ENCODE data around the gene OR8B8. TPM values are rescaled to one million over a fixed set of nuclear protein-coding genes. Genes with fewer than 3 reads are reported as not detected.
"Not testable (repeated sequence)": the region's sequence is repeated elsewhere in the genome, so short reads cannot be mapped to it uniquely, and the experiment has no call there.

The OR8B8 gene
- total RNA-seq, 1 donor: not detected

DNA sequence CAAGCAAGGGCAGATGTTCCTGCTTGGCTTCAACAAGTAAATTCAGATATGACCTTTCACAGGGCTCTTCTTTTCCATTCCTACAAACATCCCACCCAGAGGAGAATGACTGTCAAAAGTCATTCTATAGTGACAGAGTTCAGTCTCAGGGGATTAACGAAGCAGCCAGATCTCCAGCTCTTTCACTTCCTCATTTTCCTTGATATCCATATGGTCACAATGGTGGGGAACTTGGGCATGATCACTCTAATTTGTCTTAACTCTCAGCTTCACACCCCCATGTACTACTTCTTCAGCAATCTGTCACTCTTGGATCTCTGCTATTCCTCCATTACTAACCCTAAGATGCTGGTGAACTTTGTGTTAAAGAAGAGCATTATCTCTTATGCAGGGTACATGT lies 15.0 kb upstream of the OR8B8 start:
- H3K79me2 ChIP-seq (ENCODE audit: insufficient read depth, low read length): no peaks in the 10 kb centered on the region
- DNase-seq (ENCODE audit: insufficient read length, low spot score, missing footprints): no peak
- H3K4me2 ChIP-seq (ENCODE audit: insufficient read depth, low read length): no peak overlapping the region
- no peaks in the 10 kb centered on the region for H3K27me3 ChIP-seq (ENCODE audit: insufficient read depth, low read length)
- no peak for TF ChIP-seq CTCF (IDR thresholded peaks at IDR 0.05; ENCODE audit: extremely low read depth, low read depth, low read length)
- no peak overlapping the region for H2AFZ ChIP-seq (ENCODE audit: low read length)
- no peak overlapping the region for H3K4me3 ChIP-seq (ENCODE audit: insufficient read depth, low read length)
- H3K27ac ChIP-seq (ENCODE audit: low read depth, low read length): no peak overlapping the region
- H3K4me1 ChIP-seq (ENCODE audit: insufficient read depth, low read length): no peaks in the 10 kb centered on the region
- no peaks in the 10 kb centered on the region for H3K36me3 ChIP-seq (ENCODE audit: insufficient read depth, low read length)
- H3K9me3 ChIP-seq (ENCODE audit: low read depth, low read length): no peaks in the 10 kb centered on the region
- H4K20me1 ChIP-seq (ENCODE audit: insufficient read depth, low read length): no peaks in the 10 kb centered on the region

DNA sequence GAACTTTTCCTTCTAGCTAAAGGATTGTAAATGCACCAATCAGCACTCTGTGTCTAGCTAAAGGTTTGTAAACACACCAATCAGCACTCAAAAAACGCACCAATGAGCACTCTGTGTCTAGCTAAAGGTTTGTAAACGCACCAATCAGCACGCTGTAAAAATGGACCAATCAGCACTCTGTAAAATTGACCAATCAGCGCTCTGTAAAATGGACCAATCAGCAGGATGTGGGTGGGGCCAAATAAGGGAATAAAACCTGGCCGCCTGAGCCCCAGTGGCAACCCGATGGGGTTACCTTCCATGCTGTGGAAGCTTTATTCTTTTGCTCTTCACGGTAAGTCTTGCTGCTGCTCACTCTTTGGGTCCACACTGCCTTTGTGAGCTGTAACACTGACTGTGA lies 13.9 kb upstream of the OR8B8 start:
- H3K4me3 ChIP-seq (ENCODE audit: insufficient read depth, low read length); H3K36me3 ChIP-seq (ENCODE audit: insufficient read depth, low read length); H3K9me3 ChIP-seq (ENCODE audit: low read depth, low read length); H3K27ac ChIP-seq (ENCODE audit: low read depth, low read length); H3K4me2 ChIP-seq (ENCODE audit: insufficient read depth, low read length); H4K20me1 ChIP-seq (ENCODE audit: insufficient read depth, low read length); DNase-seq (ENCODE audit: insufficient read length, low spot score, missing footprints); H3K27me3 ChIP-seq (ENCODE audit: insufficient read depth, low read length); H3K79me2 ChIP-seq (ENCODE audit: insufficient read depth, low read length); H3K4me1 ChIP-seq (ENCODE audit: insufficient read depth, low read length); H2AFZ ChIP-seq (ENCODE audit: low read length): not testable (repeated sequence)

DNA sequence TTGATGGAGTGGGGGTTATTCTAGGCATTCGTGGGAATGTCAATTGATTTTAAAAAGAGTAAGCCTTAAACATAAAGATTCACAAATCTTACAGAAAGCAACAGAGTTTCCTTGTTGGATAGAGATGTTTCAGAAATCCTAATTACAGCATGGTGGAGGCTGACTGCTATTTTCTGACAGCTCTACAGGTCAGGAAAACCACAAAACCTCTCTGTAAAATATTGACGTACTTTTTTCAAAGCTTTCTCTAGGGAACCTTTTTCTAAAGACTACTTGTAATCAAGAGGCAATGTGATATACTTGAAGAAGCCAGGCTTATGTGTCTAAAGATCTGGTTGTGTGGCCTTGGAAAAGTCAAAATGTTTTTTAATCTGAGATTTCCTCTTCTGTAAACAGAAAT lies 9.1 kb upstream of the OR8B8 start:
- DNase-seq (ENCODE audit: insufficient read length, low spot score, missing footprints): no peak
- no peak overlapping the region for H3K27ac ChIP-seq (ENCODE audit: low read depth, low read length)
- H3K4me1 ChIP-seq (ENCODE audit: insufficient read depth, low read length): no peaks in the 10 kb centered on the region
- H3K4me3 ChIP-seq (ENCODE audit: insufficient read depth, low read length): no peak overlapping the region
- H4K20me1 ChIP-seq (ENCODE audit: insufficient read depth, low read length): no peaks in the 10 kb centered on the region
- H3K9me3 ChIP-seq (ENCODE audit: low read depth, low read length): no peaks in the 10 kb centered on the region
- no peak for TF ChIP-seq CTCF (IDR thresholded peaks at IDR 0.05; ENCODE audit: extremely low read depth, low read depth, low read length)
- H3K79me2 ChIP-seq (ENCODE audit: insufficient read depth, low read length): no peaks in the 10 kb centered on the region
- H3K27me3 ChIP-seq (ENCODE audit: insufficient read depth, low read length): no peaks in the 10 kb centered on the region
- no peak overlapping the region for H2AFZ ChIP-seq (ENCODE audit: low read length)
- no peaks in the 10 kb centered on the region for H3K36me3 ChIP-seq (ENCODE audit: insufficient read depth, low read length)
- H3K4me2 ChIP-seq (ENCODE audit: insufficient read depth, low read length): no peak overlapping the region

DNA sequence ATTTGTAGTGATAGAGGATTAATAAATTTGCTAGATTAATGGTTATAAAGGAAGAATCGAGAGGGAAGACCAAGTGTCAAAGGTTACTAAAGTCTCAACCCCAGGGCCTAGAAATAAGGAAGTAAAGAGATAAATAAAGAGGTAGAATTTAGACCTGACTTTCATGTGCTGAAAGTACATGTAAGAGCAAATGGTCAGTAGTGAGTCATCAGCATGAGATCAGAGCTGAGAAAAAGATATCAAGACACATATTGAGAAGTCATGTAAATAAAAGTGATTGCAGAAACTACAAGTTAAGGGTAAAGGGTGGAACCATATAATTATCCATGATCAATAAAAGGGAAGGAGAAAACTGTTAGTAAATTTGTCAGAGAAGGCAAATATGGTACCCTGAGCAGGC lies 1.4 kb upstream of the OR8B8 start:
- no peak for TF ChIP-seq CTCF (IDR thresholded peaks at IDR 0.05; ENCODE audit: extremely low read depth, low read depth, low read length)
- Histone ChIP-seq H3K79me2 (ENCODE audit: insufficient read depth, low read length) (no peaks in the 10 kb centered on the region), H3K4me3 (ENCODE audit: insufficient read depth, low read length) (no peak overlapping the region), H3K36me3 (ENCODE audit: insufficient read depth, low read length) (no peaks in the 10 kb centered on the region), H3K27me3 (ENCODE audit: insufficient read depth, low read length) (no peaks in the 10 kb centered on the region), H3K27ac (ENCODE audit: low read depth, low read length) (no peak overlapping the region), H3K9me3 (ENCODE audit: low read depth, low read length) (no peaks in the 10 kb centered on the region), H4K20me1 (ENCODE audit: insufficient read depth, low read length) (no peaks in the 10 kb centered on the region), H2AFZ (ENCODE audit: low read length) (no peak overlapping the region), H3K4me2 (ENCODE audit: insufficient read depth, low read length) (no peak overlapping the region), H3K4me1 (ENCODE audit: insufficient read depth, low read length) (no peaks in the 10 kb centered on the region)
- DNase-seq (ENCODE audit: insufficient read length, low spot score, missing footprints): no peak

- Histone ChIP-seq H3K9me3 (ENCODE audit: low read depth, low read length) (no peaks in the 10 kb centered on the region), H2AFZ (ENCODE audit: low read length) (no peak overlapping the region), H3K79me2 (ENCODE audit: insufficient read depth, low read length) (no peaks in the 10 kb centered on the region), H3K36me3 (ENCODE audit: insufficient read depth, low read length) (no peaks in the 10 kb centered on the region), H3K4me1 (ENCODE audit: insufficient read depth, low read length) (no peaks in the 10 kb centered on the region), H4K20me1 (ENCODE audit: insufficient read depth, low read length) (no peaks in the 10 kb centered on the region), H3K4me3 (ENCODE audit: insufficient read depth, low read length) (no peak overlapping the region), H3K27me3 (ENCODE audit: insufficient read depth, low read length) (no peaks in the 10 kb centered on the region), H3K4me2 (ENCODE audit: insufficient read depth, low read length) (no peak overlapping the region), H3K27ac (ENCODE audit: low read depth, low read length) (no peak overlapping the region)
- TF ChIP-seq CTCF (IDR thresholded peaks at IDR 0.05; ENCODE audit: extremely low read depth, low read depth, low read length): no peak
- DNase-seq (ENCODE audit: insufficient read length, low spot score, missing footprints): no peak
Observed at GRCh38 chr11:124442847-124443246, 2.6 kb downstream of the OR8B8 start.
